HEK293 (cell line): ENCODE measurements around the gene C19orf25.

Source experiments
- MYNN ChIP-seq: fragments of 450-650 bp; formaldehyde crosslinking; IDR thresholded peaks from 2 replicates; pipeline ENCODE4 v1.5.1; 2016; ENCODE audit warnings: missing biosample characterization, missing genetic modification characterization, borderline replicate concordance
- PRDM1 ChIP-seq: fragments of 450-650 bp; formaldehyde crosslinking; IDR thresholded peaks from 2 replicates; pipeline ENCODE4; 2016; ENCODE audit warnings: missing biosample characterization, missing genetic modification characterization
- RBAK ChIP-seq: fragments of 450-650 bp; formaldehyde crosslinking; IDR thresholded peaks from 2 replicates; pipeline ENCODE4 v1.5.1; 2016; ENCODE audit warnings: missing biosample characterization, missing genetic modification characterization
- SCRT1 ChIP-seq: fragments of 450-650 bp; formaldehyde crosslinking; IDR thresholded peaks from 2 replicates; pipeline ENCODE4 v1.5.1; 2016; ENCODE audit warnings: missing biosample characterization, missing genetic modification characterization, borderline replicate concordance
- ZBTB1 ChIP-seq: fragments of 450-650 bp; formaldehyde crosslinking; IDR thresholded peaks from 2 replicates; pipeline ENCODE4 v1.5.1; 2016; ENCODE audit warnings: missing biosample characterization, missing genetic modification characterization
- ZBTB21 ChIP-seq: fragments of 450-650 bp; formaldehyde crosslinking; IDR thresholded peaks from 2 replicates; pipeline ENCODE4 v1.5.1; 2017; ENCODE audit warnings: missing biosample characterization, missing genetic modification characterization
- ZNF114 ChIP-seq: fragments of 450-650 bp; formaldehyde crosslinking; IDR thresholded peaks from 2 replicates; pipeline ENCODE4 v1.5.0; 2017; ENCODE audit warnings: missing biosample characterization, missing genetic modification characterization
- ZNF132 ChIP-seq: fragments of 450-650 bp; formaldehyde crosslinking; IDR thresholded peaks from 2 replicates; pipeline ENCODE4 v1.5.1; 2017; ENCODE audit warnings: missing biosample characterization, missing genetic modification characterization, borderline replicate concordance
- ZNF138 ChIP-seq: fragments of 450-650 bp; formaldehyde crosslinking; IDR thresholded peaks from 2 replicates; pipeline ENCODE4 v1.5.1; 2016; ENCODE audit warnings: missing biosample characterization, missing genetic modification characterization, borderline replicate concordance
- ZNF16 ChIP-seq: fragments of 450-650 bp; formaldehyde crosslinking; IDR thresholded peaks from 2 replicates; pipeline ENCODE4 v1.5.1; 2016; ENCODE audit warnings: low read depth, missing biosample characterization, missing genetic modification characterization
- ZNF175 ChIP-seq: fragments of 450-650 bp; formaldehyde crosslinking; IDR thresholded peaks from 2 replicates; pipeline ENCODE4 v1.5.1; 2016; ENCODE audit warnings: missing biosample characterization, missing genetic modification characterization
- ZNF18 ChIP-seq: fragments of 450-650 bp; formaldehyde crosslinking; IDR thresholded peaks from 2 replicates; pipeline ENCODE4 v1.5.1; 2016; ENCODE audit warnings: missing biosample characterization, missing genetic modification characterization
- ZNF221 ChIP-seq: fragments of 450-650 bp; formaldehyde crosslinking; IDR thresholded peaks from 2 replicates; pipeline ENCODE4 v1.5.1; 2017; ENCODE audit warnings: missing biosample characterization, missing genetic modification characterization, borderline replicate concordance
- ZNF24 ChIP-seq: fragments of 450-650 bp; formaldehyde crosslinking; IDR thresholded peaks from 2 replicates; pipeline ENCODE4 v1.5.1; 2016; ENCODE audit warnings: missing biosample characterization, missing genetic modification characterization
- ZNF324 ChIP-seq: fragments of 450-650 bp; formaldehyde crosslinking; IDR thresholded peaks from 2 replicates; pipeline ENCODE4 v1.5.1; 2016; ENCODE audit warnings: missing biosample characterization, missing genetic modification characterization
- ZNF366 ChIP-seq: fragments of 450-650 bp; formaldehyde crosslinking; conservative IDR thresholded peaks from 2 replicates; pipeline ENCODE4 v1.5.1; 2016; ENCODE audit warnings: missing biosample characterization, missing genetic modification characterization
- ZNF558 ChIP-seq: fragments of 450-650 bp; formaldehyde crosslinking; IDR thresholded peaks from 2 replicates; pipeline ENCODE4 v1.5.1; 2016; ENCODE audit warnings: missing biosample characterization, missing genetic modification characterization
- ZNF580 ChIP-seq: fragments of 450-650 bp; formaldehyde crosslinking; IDR thresholded peaks from 2 replicates; pipeline ENCODE4 v1.5.1; 2016; ENCODE audit warnings: missing biosample characterization, missing genetic modification characterization
- ZNF629 ChIP-seq: fragments of 450-650 bp; formaldehyde crosslinking; IDR thresholded peaks from 2 replicates; pipeline ENCODE4 v1.5.1; 2017; ENCODE audit warnings: missing biosample characterization, missing genetic modification characterization
- ZNF777 ChIP-seq: fragments of 450-650 bp; formaldehyde crosslinking; IDR thresholded peaks from 2 replicates; pipeline ENCODE4 v1.5.1; 2017; ENCODE audit warnings: missing biosample characterization, missing genetic modification characterization, borderline replicate concordance
- ZSCAN23 ChIP-seq: fragments of 450-650 bp; formaldehyde crosslinking; IDR thresholded peaks from 2 replicates; pipeline ENCODE4 v1.5.1; 2016; ENCODE audit warnings: missing biosample characterization, missing genetic modification characterization
- TF ChIP-seq, protein P1 (sequence below): fragments of 450-650 bp; formaldehyde crosslinking; IDR thresholded peaks from 2 replicates; pipeline ENCODE4 v1.5.1; 2016; ENCODE audit warnings: missing biosample characterization, missing genetic modification characterization
- TF ChIP-seq, protein P2 (sequence below): fragments of 450-650 bp; formaldehyde crosslinking; IDR thresholded peaks from 2 replicates; pipeline ENCODE4 v1.5.0; 2017; ENCODE audit warnings: missing biosample characterization, missing genetic modification characterization, borderline replicate concordance
- TF ChIP-seq, protein P3 (sequence below): fragments of 450-650 bp; formaldehyde crosslinking; IDR thresholded peaks from 2 replicates; pipeline ENCODE4 v1.5.1; 2016; ENCODE audit warnings: missing biosample characterization, missing genetic modification characterization
- TF ChIP-seq, protein P4 (sequence below): fragments of 450-650 bp; IDR thresholded peaks from 2 replicates; pipeline ENCODE4 v1.5.1; 2018; ENCODE audit warnings: missing biosample characterization, mild to moderate bottlenecking, missing genetic modification characterization
- TF ChIP-seq, protein P5 (sequence below): fragments of 450-650 bp; formaldehyde crosslinking; optimal IDR thresholded peaks from 2 replicates; pipeline ENCODE3; 2016; ENCODE audit warnings: missing biosample characterization, mild to moderate bottlenecking, missing genetic modification characterization
- TF ChIP-seq, protein P6 (sequence below): IDR thresholded peaks from 2 replicates; pipeline ENCODE4 v1.6.1; 2011; ENCODE audit warnings: mild to moderate bottlenecking, low read depth, low read length, borderline replicate concordance

Gene C19orf25

DNA sequence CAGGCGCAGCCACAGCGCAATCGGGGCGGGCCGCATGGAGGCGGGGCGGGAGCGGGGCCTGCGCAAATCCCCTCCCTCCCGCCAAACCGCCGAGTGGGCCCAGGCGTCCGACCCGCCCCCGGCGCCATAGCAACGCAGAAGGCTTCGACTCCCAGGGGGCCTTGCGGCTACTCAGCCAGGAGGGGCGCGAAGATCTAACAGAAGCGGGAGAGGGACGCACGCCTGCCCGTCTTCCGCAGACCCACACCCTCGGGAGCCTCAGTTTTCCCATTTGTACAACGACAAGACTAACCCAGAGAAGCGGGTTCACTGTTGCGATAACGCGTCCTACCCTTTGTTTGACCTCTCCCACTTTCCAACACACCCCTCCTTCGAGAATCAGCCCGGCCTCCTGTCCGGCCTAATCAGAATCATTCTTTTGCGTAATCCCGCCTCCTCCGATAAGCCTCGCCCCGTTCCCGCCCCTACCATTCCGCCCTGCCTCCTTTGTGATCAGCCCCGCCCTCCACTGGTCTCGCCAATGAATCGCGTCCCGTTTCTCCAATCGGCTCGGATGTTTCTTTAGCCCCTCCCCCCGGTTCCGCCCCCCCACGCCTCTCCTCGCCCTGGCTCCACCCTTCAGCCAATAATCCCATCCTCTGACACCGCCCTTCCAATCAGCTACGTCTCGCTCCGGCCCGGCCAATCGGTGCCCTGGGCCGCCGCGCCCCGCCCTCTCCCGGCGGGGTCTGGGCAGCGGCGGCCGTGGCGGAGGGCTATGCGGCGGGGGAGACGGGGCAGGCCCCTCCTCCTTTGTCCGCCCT lies 11.5 kb upstream of the C19orf25 start, which contains the start of gene PCSK4 (continued):
- TF ChIP-seq ZNF24 (tag by site-specific recombination) (0 out of 2 replicates have a peak, but pooled peaks have one; percentile 37), ZNF777 (no peak), ZSCAN23 (tag by site-specific recombination) (peak; percentile 19; the same call in 1 of the 2 replicates), MYNN (tag by site-specific recombination) (no peak), SCRT1 (tag by site-specific recombination) (no peak), ZNF138 (no peak), ZNF629 (tag by site-specific recombination) (peak; percentile 70), ZNF175 (tag by site-specific recombination) (no peak), ZNF18 (no peak), ZNF366 (tag by site-specific recombination) (peak; percentile 80), PRDM1 (no peak), ZNF580 (peak; percentile 44; the same call in 1 of the 2 replicates), ZBTB1 (tag by site-specific recombination) (no peak), ZNF114 (tag by site-specific recombination) (no peak), RBAK (tag by site-specific recombination) (no peak), ZNF221 (tag by site-specific recombination) (no peak), ZNF558 (tag by site-specific recombination) (no peak), ZBTB21 (tag by site-specific recombination) (peak; percentile 47; the same call in 1 of the 2 replicates), ZNF324 (tag by site-specific recombination) (peak; percentile 72; the same call in 1 of the 2 replicates), ZNF132 (no peak), ZNF16 (tag by site-specific recombination) (no peak)
- TF ChIP-seq, protein P1, sequence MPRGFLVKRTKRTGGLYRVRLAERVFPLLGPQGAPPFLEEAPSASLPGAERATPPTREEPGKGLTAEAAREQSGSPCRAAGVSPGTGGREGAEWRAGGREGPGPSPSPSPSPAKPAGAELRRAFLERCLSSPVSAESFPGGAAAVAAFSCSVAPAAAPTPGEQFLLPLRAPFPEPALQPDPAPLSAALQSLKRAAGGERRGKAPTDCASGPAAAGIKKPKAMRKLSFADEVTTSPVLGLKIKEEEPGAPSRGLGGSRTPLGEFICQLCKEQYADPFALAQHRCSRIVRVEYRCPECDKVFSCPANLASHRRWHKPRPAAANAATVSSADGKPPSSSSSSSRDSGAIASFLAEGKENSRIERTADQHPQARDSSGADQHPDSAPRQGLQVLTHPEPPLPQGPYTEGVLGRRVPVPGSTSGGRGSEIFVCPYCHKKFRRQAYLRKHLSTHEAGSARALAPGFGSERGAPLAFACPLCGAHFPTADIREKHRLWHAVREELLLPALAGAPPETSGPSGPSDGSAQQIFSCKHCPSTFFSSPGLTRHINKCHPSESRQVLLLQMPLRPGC = 0 out of 2 replicates have a peak, but pooled peaks have one; percentile 23
- TF ChIP-seq, protein P2, sequence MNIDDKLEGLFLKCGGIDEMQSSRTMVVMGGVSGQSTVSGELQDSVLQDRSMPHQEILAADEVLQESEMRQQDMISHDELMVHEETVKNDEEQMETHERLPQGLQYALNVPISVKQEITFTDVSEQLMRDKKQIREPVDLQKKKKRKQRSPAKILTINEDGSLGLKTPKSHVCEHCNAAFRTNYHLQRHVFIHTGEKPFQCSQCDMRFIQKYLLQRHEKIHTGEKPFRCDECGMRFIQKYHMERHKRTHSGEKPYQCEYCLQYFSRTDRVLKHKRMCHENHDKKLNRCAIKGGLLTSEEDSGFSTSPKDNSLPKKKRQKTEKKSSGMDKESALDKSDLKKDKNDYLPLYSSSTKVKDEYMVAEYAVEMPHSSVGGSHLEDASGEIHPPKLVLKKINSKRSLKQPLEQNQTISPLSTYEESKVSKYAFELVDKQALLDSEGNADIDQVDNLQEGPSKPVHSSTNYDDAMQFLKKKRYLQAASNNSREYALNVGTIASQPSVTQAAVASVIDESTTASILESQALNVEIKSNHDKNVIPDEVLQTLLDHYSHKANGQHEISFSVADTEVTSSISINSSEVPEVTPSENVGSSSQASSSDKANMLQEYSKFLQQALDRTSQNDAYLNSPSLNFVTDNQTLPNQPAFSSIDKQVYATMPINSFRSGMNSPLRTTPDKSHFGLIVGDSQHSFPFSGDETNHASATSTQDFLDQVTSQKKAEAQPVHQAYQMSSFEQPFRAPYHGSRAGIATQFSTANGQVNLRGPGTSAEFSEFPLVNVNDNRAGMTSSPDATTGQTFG (tag by site-specific recombination) = no peak
- TF ChIP-seq, protein P3, sequence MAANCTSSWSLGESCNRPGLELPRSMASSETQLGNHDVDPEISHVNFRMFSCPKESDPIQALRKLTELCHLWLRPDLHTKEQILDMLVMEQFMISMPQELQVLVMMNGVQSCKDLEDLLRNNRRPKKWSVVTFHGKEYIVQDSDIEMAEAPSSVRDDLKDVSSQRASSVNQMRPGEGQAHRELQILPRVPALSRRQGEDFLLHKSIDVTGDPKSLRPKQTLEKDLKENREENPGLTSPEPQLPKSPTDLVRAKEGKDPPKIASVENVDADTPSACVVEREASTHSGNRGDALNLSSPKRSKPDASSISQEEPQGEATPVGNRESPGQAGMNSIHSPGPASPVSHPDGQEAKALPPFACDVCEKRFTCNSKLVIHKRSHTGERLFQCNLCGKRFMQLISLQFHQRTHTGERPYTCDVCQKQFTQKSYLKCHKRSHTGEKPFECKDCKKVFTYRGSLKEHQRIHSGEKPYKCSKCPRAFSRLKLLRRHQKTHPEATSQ (tag by site-specific recombination) = no peak; the same call in 1 of the 2 replicates
- TF ChIP-seq, protein P4, sequence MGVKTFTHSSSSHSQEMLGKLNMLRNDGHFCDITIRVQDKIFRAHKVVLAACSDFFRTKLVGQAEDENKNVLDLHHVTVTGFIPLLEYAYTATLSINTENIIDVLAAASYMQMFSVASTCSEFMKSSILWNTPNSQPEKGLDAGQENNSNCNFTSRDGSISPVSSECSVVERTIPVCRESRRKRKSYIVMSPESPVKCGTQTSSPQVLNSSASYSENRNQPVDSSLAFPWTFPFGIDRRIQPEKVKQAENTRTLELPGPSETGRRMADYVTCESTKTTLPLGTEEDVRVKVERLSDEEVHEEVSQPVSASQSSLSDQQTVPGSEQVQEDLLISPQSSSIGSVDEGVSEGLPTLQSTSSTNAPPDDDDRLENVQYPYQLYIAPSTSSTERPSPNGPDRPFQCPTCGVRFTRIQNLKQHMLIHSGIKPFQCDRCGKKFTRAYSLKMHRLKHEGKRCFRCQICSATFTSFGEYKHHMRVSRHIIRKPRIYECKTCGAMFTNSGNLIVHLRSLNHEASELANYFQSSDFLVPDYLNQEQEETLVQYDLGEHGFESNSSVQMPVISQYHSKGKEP = no peak
- TF ChIP-seq, protein P5, sequence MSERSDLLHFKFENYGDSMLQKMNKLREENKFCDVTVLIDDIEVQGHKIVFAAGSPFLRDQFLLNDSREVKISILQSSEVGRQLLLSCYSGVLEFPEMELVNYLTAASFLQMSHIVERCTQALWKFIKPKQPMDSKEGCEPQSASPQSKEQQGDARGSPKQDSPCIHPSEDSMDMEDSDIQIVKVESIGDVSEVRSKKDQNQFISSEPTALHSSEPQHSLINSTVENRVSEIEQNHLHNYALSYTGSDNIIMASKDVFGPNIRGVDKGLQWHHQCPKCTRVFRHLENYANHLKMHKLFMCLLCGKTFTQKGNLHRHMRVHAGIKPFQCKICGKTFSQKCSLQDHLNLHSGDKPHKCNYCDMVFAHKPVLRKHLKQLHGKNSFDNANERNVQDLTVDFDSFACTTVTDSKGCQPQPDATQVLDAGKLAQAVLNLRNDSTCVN (tag by site-specific recombination) = peak; percentile 38
- TF ChIP-seq, protein P6, sequence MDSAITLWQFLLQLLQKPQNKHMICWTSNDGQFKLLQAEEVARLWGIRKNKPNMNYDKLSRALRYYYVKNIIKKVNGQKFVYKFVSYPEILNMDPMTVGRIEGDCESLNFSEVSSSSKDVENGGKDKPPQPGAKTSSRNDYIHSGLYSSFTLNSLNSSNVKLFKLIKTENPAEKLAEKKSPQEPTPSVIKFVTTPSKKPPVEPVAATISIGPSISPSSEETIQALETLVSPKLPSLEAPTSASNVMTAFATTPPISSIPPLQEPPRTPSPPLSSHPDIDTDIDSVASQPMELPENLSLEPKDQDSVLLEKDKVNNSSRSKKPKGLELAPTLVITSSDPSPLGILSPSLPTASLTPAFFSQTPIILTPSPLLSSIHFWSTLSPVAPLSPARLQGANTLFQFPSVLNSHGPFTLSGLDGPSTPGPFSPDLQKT = no peak
